HEK293 (cell line): Measurements from ENCODE around the gene PGPEP1.

Experiments used
- EGR2 ChIP-seq: fragments of 450-650 bp; formaldehyde crosslinking; IDR thresholded peaks from 2 replicates; pipeline ENCODE4 v1.5.1; 2016; ENCODE audit warnings: low read depth, missing biosample characterization, missing genetic modification characterization
- GLIS2 ChIP-seq: fragments of 450-650 bp; formaldehyde crosslinking; IDR thresholded peaks from 2 replicates; pipeline ENCODE4 v1.5.1; 2016; ENCODE audit warnings: missing biosample characterization, missing genetic modification characterization
- KLF1 ChIP-seq: fragments of 450-650 bp; formaldehyde crosslinking; IDR thresholded peaks from 2 replicates; pipeline ENCODE4 v1.5.1; 2016; ENCODE audit warnings: missing biosample characterization, missing genetic modification characterization
- KLF7 ChIP-seq: fragments of 450-650 bp; formaldehyde crosslinking; IDR thresholded peaks from 2 replicates; pipeline ENCODE4 v1.5.1; 2016; ENCODE audit warnings: missing biosample characterization, missing genetic modification characterization, borderline replicate concordance
- MEIS1 ChIP-seq: sonication (generic); formaldehyde crosslinking; IDR thresholded peaks from 2 replicates; pipeline ENCODE4 v1.8.1; 2022; ENCODE audit warnings: missing genetic modification reagents, mild to moderate bottlenecking, borderline replicate concordance
- SP2 ChIP-seq: fragments of 450-650 bp; formaldehyde crosslinking; IDR thresholded peaks from 2 replicates; pipeline ENCODE4 v1.5.1; 2016; ENCODE audit warnings: missing biosample characterization, missing genetic modification characterization
- SP7 ChIP-seq: fragments of 450-650 bp; formaldehyde crosslinking; IDR thresholded peaks from 2 replicates; pipeline ENCODE4 v1.5.1; 2016; ENCODE audit warnings: missing biosample characterization, missing genetic modification characterization
- ZBTB1 ChIP-seq: fragments of 450-650 bp; formaldehyde crosslinking; IDR thresholded peaks from 2 replicates; pipeline ENCODE4 v1.5.1; 2016; ENCODE audit warnings: missing biosample characterization, missing genetic modification characterization
- ZBTB20 ChIP-seq: fragments of 450-650 bp; formaldehyde crosslinking; IDR thresholded peaks from 2 replicates; pipeline ENCODE4 v1.5.1; 2016; ENCODE audit warnings: missing biosample characterization, missing genetic modification characterization
- ZEB2 ChIP-seq: fragments of 450-650 bp; formaldehyde crosslinking; IDR thresholded peaks from 2 replicates; pipeline ENCODE4 v1.5.1; 2016; ENCODE audit warnings: missing biosample characterization, missing genetic modification characterization
- ZFHX2 ChIP-seq: fragments of 450-650 bp; formaldehyde crosslinking; conservative IDR thresholded peaks from 2 replicates; pipeline ENCODE4 v1.5.1; 2016; ENCODE audit warnings: missing biosample characterization, missing genetic modification characterization
- ZFP37 ChIP-seq: fragments of 450-650 bp; formaldehyde crosslinking; IDR thresholded peaks from 2 replicates; pipeline ENCODE4 v1.5.1; 2016; ENCODE audit warnings: missing biosample characterization, missing genetic modification characterization
- ZNF121 ChIP-seq: fragments of 450-650 bp; formaldehyde crosslinking; IDR thresholded peaks from 2 replicates; pipeline ENCODE4 v1.5.1; 2016; ENCODE audit warnings: missing biosample characterization, missing genetic modification characterization
- ZNF157 ChIP-seq: fragments of 450-650 bp; formaldehyde crosslinking; IDR thresholded peaks from 2 replicates; pipeline ENCODE4 v1.5.1; 2016; ENCODE audit warnings: missing biosample characterization, missing genetic modification characterization
- ZNF18 ChIP-seq: fragments of 450-650 bp; formaldehyde crosslinking; IDR thresholded peaks from 2 replicates; pipeline ENCODE4 v1.5.1; 2016; ENCODE audit warnings: missing biosample characterization, missing genetic modification characterization
- ZNF223 ChIP-seq: fragments of 450-650 bp; formaldehyde crosslinking; IDR thresholded peaks from 2 replicates; pipeline ENCODE4 v1.5.1; 2016; ENCODE audit warnings: missing biosample characterization, missing genetic modification characterization
- ZNF394 ChIP-seq: fragments of 450-650 bp; formaldehyde crosslinking; IDR thresholded peaks from 2 replicates; pipeline ENCODE4 v1.5.1; 2016; ENCODE audit warnings: missing biosample characterization, missing genetic modification characterization, mild to moderate bottlenecking, moderate library complexity, borderline replicate concordance
- ZNF510 ChIP-seq: fragments of 450-650 bp; formaldehyde crosslinking; IDR thresholded peaks from 2 replicates; pipeline ENCODE4 v1.5.1; 2018; ENCODE audit warnings: mild to moderate bottlenecking, missing genetic modification characterization, missing biosample characterization; ENCODE audit not compliant: insufficient replicate concordance
- ZNF518A ChIP-seq: fragments of 450-650 bp; formaldehyde crosslinking; conservative IDR thresholded peaks from 2 replicates; pipeline ENCODE4 v1.5.1; 2016; ENCODE audit warnings: low read depth, missing biosample characterization, missing genetic modification characterization
- ZNF530 ChIP-seq: fragments of 450-650 bp; formaldehyde crosslinking; IDR thresholded peaks from 2 replicates; pipeline ENCODE4 v1.5.1; 2016; ENCODE audit warnings: low read depth, missing biosample characterization, missing genetic modification characterization
- ZNF549 ChIP-seq: fragments of 450-650 bp; IDR thresholded peaks from 2 replicates; pipeline ENCODE4 v1.5.1; 2018; ENCODE audit warnings: missing biosample characterization, missing genetic modification characterization, mild to moderate bottlenecking, inconsistent platforms, moderate library complexity
- ZNF561 ChIP-seq: fragments of 450-650 bp; IDR thresholded peaks from 2 replicates; pipeline ENCODE4 v1.5.1; 2018; ENCODE audit warnings: missing biosample characterization, missing genetic modification characterization, borderline replicate concordance
- ZNF571 ChIP-seq: fragments of 450-650 bp; formaldehyde crosslinking; IDR thresholded peaks from 2 replicates; pipeline ENCODE4 v1.5.0; 2017; ENCODE audit warnings: missing biosample characterization, missing genetic modification characterization
- ZNF580 ChIP-seq: fragments of 450-650 bp; formaldehyde crosslinking; IDR thresholded peaks from 2 replicates; pipeline ENCODE4 v1.5.1; 2016; ENCODE audit warnings: missing biosample characterization, missing genetic modification characterization
- ZNF629 ChIP-seq: fragments of 450-650 bp; formaldehyde crosslinking; IDR thresholded peaks from 2 replicates; pipeline ENCODE4 v1.5.1; 2017; ENCODE audit warnings: missing biosample characterization, missing genetic modification characterization
- ZNF658 ChIP-seq: fragments of 450-650 bp; formaldehyde crosslinking; IDR thresholded peaks from 2 replicates; pipeline ENCODE4; 2016; ENCODE audit warnings: missing biosample characterization, missing genetic modification characterization
- ZNF660 ChIP-seq: fragments of 450-650 bp; IDR thresholded peaks from 2 replicates; pipeline ENCODE4 v1.5.1; 2018; ENCODE audit warnings: missing biosample characterization, mild to moderate bottlenecking, missing genetic modification characterization
- ZNF664 ChIP-seq: fragments of 450-650 bp; formaldehyde crosslinking; IDR thresholded peaks from 2 replicates; pipeline ENCODE4 v1.5.1; 2016; ENCODE audit warnings: missing biosample characterization, missing genetic modification characterization
- ZNF692 ChIP-seq: fragments of 450-650 bp; formaldehyde crosslinking; IDR thresholded peaks from 2 replicates; pipeline ENCODE4 v1.5.1; 2016; ENCODE audit warnings: missing biosample characterization, missing genetic modification characterization
- ZNF701 ChIP-seq: fragments of 450-650 bp; formaldehyde crosslinking; IDR thresholded peaks from 2 replicates; pipeline ENCODE4 v1.5.1; 2016; ENCODE audit warnings: missing biosample characterization, missing genetic modification characterization
- ZNF707 ChIP-seq: fragments of 450-650 bp; formaldehyde crosslinking; IDR thresholded peaks from 2 replicates; pipeline ENCODE4 v1.5.1; 2016; ENCODE audit warnings: missing biosample characterization, missing genetic modification characterization
- ZNF777 ChIP-seq: fragments of 450-650 bp; formaldehyde crosslinking; IDR thresholded peaks from 2 replicates; pipeline ENCODE4 v1.5.1; 2017; ENCODE audit warnings: missing biosample characterization, missing genetic modification characterization, borderline replicate concordance
- ZNF785 ChIP-seq: fragments of 450-650 bp; formaldehyde crosslinking; IDR thresholded peaks from 2 replicates; pipeline ENCODE4 v1.5.1; 2016; ENCODE audit warnings: missing biosample characterization, missing genetic modification characterization
- ZNF837 ChIP-seq: fragments of 450-650 bp; formaldehyde crosslinking; IDR thresholded peaks from 2 replicates; pipeline ENCODE4 v1.5.1; 2016; ENCODE audit warnings: missing biosample characterization, missing genetic modification characterization

The PGPEP1 gene

GRCh38 chr19:18385675-18386542, 45.5 kb downstream of the PGPEP1 start, which contains the start of gene GDF15 (continued):
- peak; percentile 75 for TF ChIP-seq EGR2 (tag by site-specific recombination)
- no peak for TF ChIP-seq ZNF561 (tag by site-specific recombination)
- no peak for TF ChIP-seq ZNF510
- TF ChIP-seq ZNF664 (tag by site-specific recombination), result no peak
- no peak for TF ChIP-seq ZNF580
- TF ChIP-seq ZNF530 (tag by site-specific recombination), result no peak
- no peak for TF ChIP-seq ZNF658 (tag by site-specific recombination)
- no peak for TF ChIP-seq ZNF223 (tag by site-specific recombination)
- 0 out of 2 replicates have a peak, but pooled peaks have one; percentile 10 for TF ChIP-seq SP7 (tag by site-specific recombination)
- peak; percentile 81 for TF ChIP-seq ZFHX2
- TF ChIP-seq SP2, result no peak
- TF ChIP-seq ZFP37 (tag by site-specific recombination), result no peak
- TF ChIP-seq ZNF692 (tag by site-specific recombination), result 0 out of 2 replicates have a peak, but pooled peaks have one; percentile 10
- TF ChIP-seq ZNF549 (tag by site-specific recombination), result no peak
- no peak for TF ChIP-seq ZNF18 (tag by site-specific recombination)
- peak; percentile 17; the same call in 1 of the 2 replicates for TF ChIP-seq ZNF660 (tag by site-specific recombination)
- no peak for TF ChIP-seq ZNF629
- no peak for TF ChIP-seq GLIS2
- no peak for TF ChIP-seq ZNF777 (tag by site-specific recombination)
- no peak for TF ChIP-seq ZNF837 (tag by site-specific recombination)
- TF ChIP-seq KLF7 (tag by site-specific recombination), result no peak
- TF ChIP-seq ZNF701 (tag by site-specific recombination), result no peak
- TF ChIP-seq ZNF157 (tag by site-specific recombination), result no peak
- no peak for TF ChIP-seq ZNF785
- no peak for TF ChIP-seq ZNF121 (tag by site-specific recombination)
- TF ChIP-seq MEIS1 (CRISPR knock-in tag), result no peak
- TF ChIP-seq KLF1 (tag by site-specific recombination), result peak; percentile 94
- no peak; the same call in 1 of the 2 replicates for TF ChIP-seq ZEB2 (tag by site-specific recombination)
- TF ChIP-seq ZBTB20 (tag by site-specific recombination), result no peak
- TF ChIP-seq ZNF518A (tag by site-specific recombination), result no peak
- TF ChIP-seq ZNF707, result no peak
- TF ChIP-seq ZBTB1 (tag by site-specific recombination), result no peak
- TF ChIP-seq ZNF571 (tag by site-specific recombination), result no peak
- TF ChIP-seq ZNF394 (tag by site-specific recombination), result peak; percentile 26; the same call in 1 of the 2 replicates
